Left kidney (tissue), 2 donors: ENCODE results near the gene HDAC4. TPM values are rescaled to one million over a fixed set of nuclear protein-coding genes. Genes with fewer than 3 reads are reported as not detected.
"Not testable (repeated sequence)": the region's sequence is repeated elsewhere in the genome, so short reads cannot be mapped to it uniquely, and the experiment has no call there.

ENCODE experiments used
- DNase-seq: peaks from one replicate; pipeline ENCODE4 v3.0.0-alpha.2; 2013
- polyA plus RNA-seq: library from polyadenylated mRNA; unstranded; fragments of 120-200 nt; gene quantifications from one replicate; pipeline ENCODE4 v1.2.1, GENCODE V29; 2013; ENCODE audit not compliant: insufficient read length

Gene HDAC4
- polyA plus RNA-seq, 1 donor: 13.3 TPM

GRCh38 chr2:239282448-239283287, 118.2 kb downstream of the HDAC4 start:
- no peak for DNase-seq

GRCh38 chr2:239280296-239281017, 120.4 kb downstream of the HDAC4 start:
- not testable (repeated sequence) for DNase-seq

- no peak for DNase-seq
Measured at GRCh38 chr2:239279508-239280295, 121.1 kb downstream of the HDAC4 start.

- no peak for DNase-seq
Measured at GRCh38 chr2:239278941-239279365, 121.9 kb downstream of the HDAC4 start.

GRCh38 chr2:239278361-239278760, 122.5 kb downstream of the HDAC4 start:
- no peak for DNase-seq

- DNase-seq: no peak
Measured at GRCh38 chr2:239277401-239278085, 123.3 kb downstream of the HDAC4 start.

GRCh38 chr2:239276851-239277250, 124.0 kb downstream of the HDAC4 start:
- no peak for DNase-seq

- DNase-seq: no peak
Measured at GRCh38 chr2:239275847-239276831, 124.7 kb downstream of the HDAC4 start.

GRCh38 chr2:239275044-239275685, 125.7 kb downstream of the HDAC4 start:
- DNase-seq: no peak

GRCh38 chr2:239274391-239275043, 126.3 kb downstream of the HDAC4 start:
- no peak for DNase-seq

GRCh38 chr2:239273280-239274234, 127.3 kb downstream of the HDAC4 start:
- no peak for DNase-seq

GRCh38 chr2:239272626-239273025, 128.2 kb downstream of the HDAC4 start:
- no peak for DNase-seq

- no peak for DNase-seq
Measured at GRCh38 chr2:239271882-239272281, 128.9 kb downstream of the HDAC4 start.

- no peak for DNase-seq
Measured at GRCh38 chr2:239271471-239271870, 129.3 kb downstream of the HDAC4 start.

GRCh38 chr2:239269916-239270315, 130.9 kb downstream of the HDAC4 start:
- no peak for DNase-seq

- DNase-seq: no peak
Measured at GRCh38 chr2:239269173-239269885, 131.5 kb downstream of the HDAC4 start.

GRCh38 chr2:239268549-239268948, 132.3 kb downstream of the HDAC4 start:
- DNase-seq: no peak

GRCh38 chr2:239268082-239268481, 132.7 kb downstream of the HDAC4 start:
- no peak for DNase-seq
